Hematopoietic multipotent progenitor cell treated with erythropoietin and hydrocortisone succinate and interleukin-3 and kit ligand, for 8 days (in vitro differentiated cells): ENCODE results near the gene RBMS3.
"Not testable (repeated sequence)": the region's sequence is repeated elsewhere in the genome, so short reads cannot be mapped to it uniquely, and the experiment has no call there.

Source experiments
- DNase-seq: peaks from one replicate; pipeline ENCODE4 v3.0.0-alpha.2; 2015

RBMS3 gene

GRCh38 chr3:29280404-29281093, at the start of gene RBMS3:
TSS of gene RBMS3 (plus strand) at chr3:29281071.
- DNase-seq: no peak

GRCh38 chr3:29233126-29233525, 47.7 kb upstream of the RBMS3 start:
- not testable (repeated sequence) for DNase-seq

GRCh38 chr3:29236146-29236840, 44.6 kb upstream of the RBMS3 start:
- no peak for DNase-seq

- DNase-seq: no peak
These were observed 41.5 kb upstream of the RBMS3 start for GRCh38 chr3:29239376-29239775.

- no peak for DNase-seq
These were observed 40.6 kb upstream of the RBMS3 start for GRCh38 chr3:29240248-29240647.

- DNase-seq: no peak
These were observed 40.0 kb upstream of the RBMS3 start for GRCh38 chr3:29240887-29241286.

- no peak for DNase-seq
These were observed 39.0 kb upstream of the RBMS3 start for GRCh38 chr3:29241855-29242254.

GRCh38 chr3:29242296-29242695, 38.6 kb upstream of the RBMS3 start:
- no peak for DNase-seq

GRCh38 chr3:29245441-29245840, 35.4 kb upstream of the RBMS3 start:
- DNase-seq: no peak

- no peak for DNase-seq
These were observed 33.7 kb upstream of the RBMS3 start for GRCh38 chr3:29247088-29247745.

- no peak for DNase-seq
These were observed 31.0 kb upstream of the RBMS3 start for GRCh38 chr3:29249829-29250345.

- no peak for DNase-seq
These were observed 24.8 kb upstream of the RBMS3 start for GRCh38 chr3:29255854-29256696.

- no peak for DNase-seq
These were observed 22.7 kb upstream of the RBMS3 start for GRCh38 chr3:29258161-29258560.

- no peak for DNase-seq
These were observed 19.8 kb upstream of the RBMS3 start for GRCh38 chr3:29261119-29261518.

GRCh38 chr3:29263476-29263875, 17.4 kb upstream of the RBMS3 start:
- DNase-seq: no peak

- no peak for DNase-seq
These were observed 15.3 kb upstream of the RBMS3 start for GRCh38 chr3:29265509-29266072.

- no peak for DNase-seq
These were observed 13.6 kb upstream of the RBMS3 start for GRCh38 chr3:29267226-29267625.

- no peak for DNase-seq
These were observed 12.2 kb upstream of the RBMS3 start for GRCh38 chr3:29268651-29269050.

- no peak for DNase-seq
These were observed 10.1 kb upstream of the RBMS3 start for GRCh38 chr3:29270752-29271151.

GRCh38 chr3:29271475-29271874, 9.4 kb upstream of the RBMS3 start:
- no peak for DNase-seq

GRCh38 chr3:29274667-29275066, 6.2 kb upstream of the RBMS3 start:
- DNase-seq: no peak

- no peak for DNase-seq
These were observed 5.6 kb upstream of the RBMS3 start for GRCh38 chr3:29275309-29275708.

GRCh38 chr3:29277249-29277648, 3.6 kb upstream of the RBMS3 start:
- DNase-seq: no peak
